IPS-18c (cell line): ENCODE results near the gene ALK.

Experiments
- H3K4me3 ChIP-seq: 2 replicates; pipeline ENCODE4 v1.7.0; 2013; ENCODE audit warnings: low read depth, mild to moderate bottlenecking, low read length, moderate library complexity; ENCODE audit not compliant: insufficient read depth
- H3K9me3 ChIP-seq: one replicate; pipeline ENCODE4 v1.6.1; 2013; ENCODE audit warnings: mild to moderate bottlenecking, low read length, moderate library complexity; ENCODE audit not compliant: control insufficient read depth, insufficient read depth

ALK gene

GRCh38 chr2:29689666-29690065 is 231.7 kb downstream of the ALK start:
- Histone ChIP-seq H3K9me3 (no peaks in the 10 kb centered on the region), H3K4me3 (no peak overlapping the region)

- no peaks in the 10 kb centered on the region for H3K9me3 ChIP-seq
- H3K4me3 ChIP-seq = no peak overlapping the region
Measured at GRCh38 chr2:29688429-29688828, 233.0 kb downstream of the ALK start.

GRCh38 chr2:29687121-29687520 is 234.3 kb downstream of the ALK start:
- Histone ChIP-seq H3K4me3 (no peak overlapping the region), H3K9me3 (no peaks in the 10 kb centered on the region)

GRCh38 chr2:29676886-29677453 is 244.4 kb downstream of the ALK start:
- H3K9me3 ChIP-seq = no peaks in the 10 kb centered on the region
- no peak overlapping the region for H3K4me3 ChIP-seq

GRCh38 chr2:29664578-29664977 is 256.8 kb downstream of the ALK start:
- Histone ChIP-seq H3K4me3 (no peak overlapping the region), H3K9me3 (no peaks in the 10 kb centered on the region)

- Histone ChIP-seq H3K4me3 (no peak overlapping the region), H3K9me3 (no peaks in the 10 kb centered on the region)
Measured at GRCh38 chr2:29663268-29663667, 258.1 kb downstream of the ALK start.

GRCh38 chr2:29662861-29663260 is 258.5 kb downstream of the ALK start:
- Histone ChIP-seq H3K4me3 (no peak overlapping the region), H3K9me3 (no peaks in the 10 kb centered on the region)

GRCh38 chr2:29660201-29660600 is 261.2 kb downstream of the ALK start:
- no peaks in the 10 kb centered on the region for H3K9me3 ChIP-seq

GRCh38 chr2:29659178-29659577 is 262.2 kb downstream of the ALK start:
- Histone ChIP-seq H3K9me3 (no peaks in the 10 kb centered on the region), H3K4me3 (no peak overlapping the region)

More at GRCh38 chr2:29660201-29660600, 261.2 kb downstream of the ALK start:
- H3K4me3 ChIP-seq = no peak overlapping the region

GRCh38 chr2:29657674-29658073 is 263.7 kb downstream of the ALK start:
- no peak overlapping the region for H3K4me3 ChIP-seq
- no peaks in the 10 kb centered on the region for H3K9me3 ChIP-seq

GRCh38 chr2:29655391-29656086 is 265.8 kb downstream of the ALK start:
- no peaks in the 10 kb centered on the region for H3K9me3 ChIP-seq

GRCh38 chr2:29650631-29651097 is 270.7 kb downstream of the ALK start:
- H3K9me3 ChIP-seq = no peaks in the 10 kb centered on the region
- no peak overlapping the region for H3K4me3 ChIP-seq

More at GRCh38 chr2:29655391-29656086, 265.8 kb downstream of the ALK start:
- H3K4me3 ChIP-seq = no peak overlapping the region

GRCh38 chr2:29644949-29645348 is 276.4 kb downstream of the ALK start:
- Histone ChIP-seq H3K4me3 (no peak overlapping the region), H3K9me3 (no peaks in the 10 kb centered on the region)

GRCh38 chr2:29643196-29643595 is 278.2 kb downstream of the ALK start:
- no peak overlapping the region for H3K4me3 ChIP-seq
- H3K9me3 ChIP-seq = no peaks in the 10 kb centered on the region

- no peaks in the 10 kb centered on the region for H3K9me3 ChIP-seq
- H3K4me3 ChIP-seq = no peak overlapping the region
Measured at GRCh38 chr2:29640360-29640759, 281.0 kb downstream of the ALK start.

GRCh38 chr2:29638641-29639040 is 282.7 kb downstream of the ALK start:
- H3K9me3 ChIP-seq = no peaks in the 10 kb centered on the region
- H3K4me3 ChIP-seq = no peak overlapping the region

- no peak overlapping the region for H3K4me3 ChIP-seq
- no peaks in the 10 kb centered on the region for H3K9me3 ChIP-seq
Measured at GRCh38 chr2:29634916-29635315, 286.5 kb downstream of the ALK start.

- Histone ChIP-seq H3K4me3 (no peak overlapping the region), H3K9me3 (no peaks in the 10 kb centered on the region)
Measured at GRCh38 chr2:29632018-29632417, 289.4 kb downstream of the ALK start.

GRCh38 chr2:29629495-29629894 is 291.9 kb downstream of the ALK start:
- Histone ChIP-seq H3K9me3 (no peaks in the 10 kb centered on the region), H3K4me3 (no peak overlapping the region)
